Panc1 (cell line): ENCODE results near the gene SLIT3. TPM values are rescaled to one million over a fixed set of nuclear protein-coding genes. Genes with fewer than 3 reads are reported as not detected.

Experiments
- ATAC-seq: fragments of 200-7000 bp; cut with Tn5 transposase; 2 replicates; pipeline ENCODE4 v1.9.1; 2020; ENCODE audit warnings: mild to moderate bottlenecking, moderate library complexity
- BruUV-seq: library from RNA; stranded (reverse); fragments of 400-500 nt; replicated peaks from 2 replicates; lab custom pipeline; 2021; lab: Mats Ljungman, UMichigan
- CTCF ChIA-PET: fragments of 300-600 bp; sonication (Branson Sonifier 250); formaldehyde crosslinking; loops from one replicate; lab custom pipeline; 2022; ENCODE audit warnings: antibody characterized with exemption; lab: Charles Lee
- POLR2A ChIA-PET: fragments of 300-600 bp; sonication (Branson Sonifier 250); formaldehyde crosslinking; loops from one replicate; lab custom pipeline; 2022; ENCODE audit warnings: antibody characterized with exemption; lab: Charles Lee
- DNase-seq: peaks from one replicate; pipeline ENCODE4 v3.0.0-alpha.2; 2010; ENCODE audit warnings: low read depth, low spot score
- H3K27ac ChIP-seq: 2 replicates; pipeline ENCODE4 v1.5.1; 2011; ENCODE audit warnings: mild to moderate bottlenecking, low read length, inconsistent platforms
- H3K27me3 ChIP-seq: fragments of 200-500 bp; sonication (Bioruptor generic); 2 replicates; pipeline ENCODE4 v1.6.0; 2014; ENCODE audit warnings: low read length, inconsistent platforms; ENCODE audit not compliant: control insufficient read depth, insufficient read depth
- H3K36me3 ChIP-seq: fragments of 200-500 bp; sonication (Bioruptor generic); 2 replicates; pipeline ENCODE4 v1.5.1; 2014; ENCODE audit warnings: inconsistent platforms, mild to moderate bottlenecking, low read length, moderate library complexity; ENCODE audit not compliant: control insufficient read depth, insufficient read depth
- H3K4me1 ChIP-seq: 2 replicates; pipeline ENCODE4 v1.5.1; 2011; ENCODE audit warnings: inconsistent platforms, mild to moderate bottlenecking, low read length, moderate library complexity; ENCODE audit not compliant: control insufficient read depth, insufficient read depth
- H3K4me3 ChIP-seq, 2 experiments: 2 replicates each; pipeline ENCODE4 v1.5.1; 2011 to 2012; ENCODE audit warnings: low read depth in 2 of 2, low read length in 2 of 2, mild to moderate bottlenecking in 2 of 2, inconsistent platforms in 1 of 2, moderate library complexity in 1 of 2
- H3K9me3 ChIP-seq: fragments of 200-500 bp; sonication (Bioruptor generic); 2 replicates; pipeline ENCODE4 v1.5.1; 2014; ENCODE audit warnings: low read depth, mild to moderate bottlenecking, inconsistent platforms, low read length, moderate library complexity; ENCODE audit not compliant: control insufficient read depth, insufficient read depth
- POLR2AphosphoS5 ChIP-seq: IDR thresholded peaks from 2 replicates; pipeline ENCODE4 v1.6.1; 2012; ENCODE audit warnings: mild to moderate bottlenecking, low read depth, low read length, moderate library complexity
- REST ChIP-seq, 2 experiments: IDR thresholded peaks; 2 replicates each; pipeline ENCODE4 v1.6.1; 2011 to 2012; ENCODE audit warnings: low read depth in 2 of 2, control low read depth in 1 of 2, low read length in 1 of 2, mild to moderate bottlenecking in 1 of 2, moderate library complexity in 1 of 2; ENCODE audit not compliant: insufficient read depth in 1 of 2
- SIN3A ChIP-seq: IDR thresholded peaks from 2 replicates; pipeline ENCODE4 v1.6.1; 2012; ENCODE audit warnings: low read depth, mild to moderate bottlenecking, low read length, moderate library complexity, borderline replicate concordance; ENCODE audit not compliant: insufficient read depth
- TCF7L2 ChIP-seq: IDR thresholded peaks from 2 replicates; pipeline ENCODE4 v1.6.1; 2011; ENCODE audit warnings: mild to moderate bottlenecking, low read depth, low read length, inconsistent platforms
- in situ Hi-C: cut with HindIII; loops from 2 replicates; pipeline ENCODE4 v1.10.0; 2016; ENCODE audit warnings: low sequenced_read_pairs, low pct_unique_long_range_greater_than_20kb
- intact Hi-C: fragments of 100-400 bp; cut with micrococcal nuclease; formaldehyde crosslinking; loops from one replicate; pipeline ENCODE4 v1.10.0; 2022; ENCODE audit not compliant: unreplicated experiment
- total RNA-seq: library from RNA; stranded (reverse); gene quantifications from one replicate; pipeline ENCODE4 v1.2.1, GENCODE V29; 2021; ENCODE audit not compliant: unreplicated experiment
- TF ChIP-seq, protein P1 (sequence below): fragments of 450-650 bp; IDR thresholded peaks from 2 replicates; pipeline ENCODE4 v1.5.1; 2017; ENCODE audit warnings: mild to moderate bottlenecking

SLIT3 gene
- total RNA-seq, 1 experiment from 2014 or later, result 26.4 TPM

GRCh38 chr5:169192536-169192935 lies 108.4 kb downstream of the SLIT3 start:
- BruUV-seq, result no TSS peak
- intact Hi-C loops (no loop called here), in situ Hi-C loops (no loop called here)
- TF ChIP-seq, protein P1, sequence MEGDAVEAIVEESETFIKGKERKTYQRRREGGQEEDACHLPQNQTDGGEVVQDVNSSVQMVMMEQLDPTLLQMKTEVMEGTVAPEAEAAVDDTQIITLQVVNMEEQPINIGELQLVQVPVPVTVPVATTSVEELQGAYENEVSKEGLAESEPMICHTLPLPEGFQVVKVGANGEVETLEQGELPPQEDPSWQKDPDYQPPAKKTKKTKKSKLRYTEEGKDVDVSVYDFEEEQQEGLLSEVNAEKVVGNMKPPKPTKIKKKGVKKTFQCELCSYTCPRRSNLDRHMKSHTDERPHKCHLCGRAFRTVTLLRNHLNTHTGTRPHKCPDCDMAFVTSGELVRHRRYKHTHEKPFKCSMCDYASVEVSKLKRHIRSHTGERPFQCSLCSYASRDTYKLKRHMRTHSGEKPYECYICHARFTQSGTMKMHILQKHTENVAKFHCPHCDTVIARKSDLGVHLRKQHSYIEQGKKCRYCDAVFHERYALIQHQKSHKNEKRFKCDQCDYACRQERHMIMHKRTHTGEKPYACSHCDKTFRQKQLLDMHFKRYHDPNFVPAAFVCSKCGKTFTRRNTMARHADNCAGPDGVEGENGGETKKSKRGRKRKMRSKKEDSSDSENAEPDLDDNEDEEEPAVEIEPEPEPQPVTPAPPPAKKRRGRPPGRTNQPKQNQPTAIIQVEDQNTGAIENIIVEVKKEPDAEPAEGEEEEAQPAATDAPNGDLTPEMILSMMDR, result no peak
- TF ChIP-seq SIN3A, result no peak
- TF ChIP-seq TCF7L2, result no peak
- no peak for TF ChIP-seq POLR2AphosphoS5
- TF ChIP-seq REST (IDR thresholded peaks at IDR 0.05; ENCODE audit: insufficient read depth in 1 of 2, low read depth in 2 of 2, low read length in 1 of 2), result no peak
- DNase-seq, result no peak
- CTCF ChIA-PET, result no interaction called here
- no peak overlapping the region for H3K27ac ChIP-seq
- no peaks in the 10 kb centered on the region for H3K4me1 ChIP-seq
- H3K36me3 ChIP-seq, result no peaks in the 10 kb centered on the region
- no peaks in the 10 kb centered on the region for H3K9me3 ChIP-seq
- H3K4me3 ChIP-seq, result no peak overlapping the region
- POLR2A ChIA-PET, result no interaction called here
- ATAC-seq, result no peak
- no peaks in the 10 kb centered on the region for H3K27me3 ChIP-seq

- Histone ChIP-seq H3K27ac (no peak overlapping the region), H3K36me3 (no peaks in the 10 kb centered on the region), H3K4me3 (no peak overlapping the region), H3K27me3 (no peaks in the 10 kb centered on the region), H3K4me1 (no peaks in the 10 kb centered on the region), H3K9me3 (no peaks in the 10 kb centered on the region)
- DNase-seq, result no peak
- intact Hi-C loops (no loop called here), in situ Hi-C loops (no loop called here)
- POLR2A ChIA-PET, result no interaction called here
- TF ChIP-seq, protein P1, result no peak
- TF ChIP-seq TCF7L2, result no peak
- TF ChIP-seq POLR2AphosphoS5, result no peak
- TF ChIP-seq REST (IDR thresholded peaks at IDR 0.05; ENCODE audit: insufficient read depth in 1 of 2, low read depth in 2 of 2, low read length in 1 of 2), result no peak
- TF ChIP-seq SIN3A, result no peak
- CTCF ChIA-PET, result interaction anchor here (0.6 kb wide), 1 partner anchor 185 kb away, joined by 9 read pairs; no protein-coding TSS in a partner anchor
- no peak for ATAC-seq
- BruUV-seq, result no TSS peak
These were observed 110.1 kb downstream of the SLIT3 start for GRCh38 chr5:169190849-169191248.
